Activated CD8-positive, alpha-beta memory T cell treated with anti-CD3 and anti-CD28 coated beads for 1 hour (primary cell): Measurements from ENCODE around the gene MVD.
A peak's percentile ranks its signal among the peaks of the same experiment; 100 is the strongest.

Experiments
- DNase-seq, 2 donors: peaks; one replicate each; pipeline ENCODE4 v3.0.0-alpha.2; 2020; ENCODE audit warnings: low read depth in 1 of 2; ENCODE audit errors: extremely low read depth in 1 of 2

Gene MVD

DNA sequence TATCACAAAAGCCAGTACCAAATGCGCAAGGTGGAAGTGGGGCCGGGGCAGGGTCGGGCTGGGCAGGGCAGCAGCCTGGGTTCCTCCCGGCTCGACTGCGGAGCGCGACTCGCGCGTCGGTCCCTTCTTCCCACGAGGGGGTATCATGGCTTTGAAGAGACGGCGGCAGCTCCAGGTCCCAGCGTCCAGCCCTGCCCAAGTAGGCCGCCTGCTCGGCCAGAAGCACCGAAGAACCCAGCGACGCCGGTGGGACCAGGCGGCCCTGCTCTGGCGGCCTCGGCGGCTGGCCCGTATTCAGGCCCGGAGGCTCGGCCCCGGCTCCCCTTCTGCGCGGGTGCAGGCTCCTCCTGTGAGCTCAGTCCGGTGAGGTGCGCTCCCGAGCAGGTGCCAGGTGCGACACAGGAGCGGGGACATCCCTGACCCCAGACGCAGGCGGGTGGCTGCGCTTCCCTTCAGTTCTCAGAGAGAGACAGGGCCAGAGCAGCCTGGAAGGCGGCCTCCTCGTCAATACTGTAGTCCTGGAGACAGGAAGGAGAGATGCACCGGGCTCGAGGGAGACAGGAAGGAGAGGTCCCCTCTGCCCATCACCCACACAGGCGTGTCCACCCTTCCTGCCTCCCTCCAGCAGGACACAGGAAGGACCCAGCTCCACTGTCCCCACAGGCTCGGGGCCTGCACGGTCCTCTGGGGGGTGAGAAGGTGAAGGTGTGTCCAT is 34.4 kb upstream of the MVD start:
- DNase-seq: no peak

- DNase-seq: no peak
Observed at GRCh38 chr16:88696441-88696840, 33.5 kb upstream of the MVD start.

GRCh38 chr16:88695753-88696152 is 32.9 kb upstream of the MVD start:
- DNase-seq: no peak

DNA sequence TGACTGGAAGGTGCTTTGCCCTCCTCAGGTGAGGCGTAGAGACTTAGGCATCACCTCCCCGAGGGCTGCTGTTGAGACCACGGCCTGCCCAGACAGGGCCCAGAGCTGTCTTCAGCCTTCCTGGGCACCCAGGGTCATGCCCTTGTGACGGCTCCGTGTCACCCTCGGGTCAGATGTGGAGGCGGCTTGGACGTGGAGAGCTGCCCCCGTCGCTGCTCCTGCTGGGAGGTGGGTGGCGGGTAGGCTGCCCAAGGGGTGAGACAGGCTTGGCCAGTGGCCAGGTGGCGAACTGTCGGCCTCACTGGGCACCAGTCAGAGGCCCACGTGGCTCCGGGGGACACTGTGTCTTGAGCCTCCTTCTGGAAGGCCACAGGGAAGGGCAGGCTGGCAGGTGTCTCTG is 32.3 kb upstream of the MVD start:
- no peak for DNase-seq

DNA sequence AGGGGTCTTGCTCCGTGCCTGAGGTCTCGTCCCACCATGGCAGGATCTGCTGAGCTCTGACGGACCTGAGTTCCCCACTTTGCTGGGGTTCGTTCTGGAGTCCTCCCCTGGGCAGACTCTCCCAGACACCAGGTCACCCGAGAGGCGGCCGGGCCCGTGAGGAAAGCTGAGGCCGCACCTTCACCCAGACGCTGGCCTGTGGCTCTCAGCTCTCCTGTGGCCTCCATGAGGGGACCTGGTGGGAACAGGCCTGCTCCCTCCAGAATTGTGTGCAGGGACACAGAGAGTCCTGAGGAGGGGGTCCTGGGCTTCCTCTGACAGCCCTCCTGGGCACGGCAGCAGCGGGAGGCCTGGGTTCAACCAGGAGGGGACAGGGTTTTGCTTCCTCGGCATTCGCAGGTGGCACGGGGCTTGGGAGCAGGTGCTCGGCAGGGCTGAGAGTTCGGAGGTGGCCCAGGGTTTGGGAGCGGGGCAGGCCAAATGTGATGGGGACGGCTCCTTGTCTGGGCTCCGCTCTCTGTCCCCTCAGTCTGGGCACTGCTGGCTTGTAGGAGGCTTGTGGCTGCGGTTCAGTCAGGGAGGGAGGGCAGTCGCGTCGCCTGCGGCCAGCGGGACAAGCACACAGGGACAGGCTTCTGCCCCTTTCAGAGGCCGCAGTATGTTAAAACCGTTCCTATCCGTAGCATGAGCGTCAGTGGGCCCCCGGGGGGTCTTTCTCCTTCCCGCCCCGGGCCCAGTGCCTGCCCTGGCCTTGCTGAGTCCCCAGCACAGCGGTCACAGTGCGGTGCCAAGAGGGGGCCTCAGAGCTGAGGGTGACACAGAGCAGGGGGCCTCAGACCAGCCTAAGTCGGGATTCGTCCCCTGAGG is 31.6 kb upstream of the MVD start:
- DNase-seq: no peak

DNA sequence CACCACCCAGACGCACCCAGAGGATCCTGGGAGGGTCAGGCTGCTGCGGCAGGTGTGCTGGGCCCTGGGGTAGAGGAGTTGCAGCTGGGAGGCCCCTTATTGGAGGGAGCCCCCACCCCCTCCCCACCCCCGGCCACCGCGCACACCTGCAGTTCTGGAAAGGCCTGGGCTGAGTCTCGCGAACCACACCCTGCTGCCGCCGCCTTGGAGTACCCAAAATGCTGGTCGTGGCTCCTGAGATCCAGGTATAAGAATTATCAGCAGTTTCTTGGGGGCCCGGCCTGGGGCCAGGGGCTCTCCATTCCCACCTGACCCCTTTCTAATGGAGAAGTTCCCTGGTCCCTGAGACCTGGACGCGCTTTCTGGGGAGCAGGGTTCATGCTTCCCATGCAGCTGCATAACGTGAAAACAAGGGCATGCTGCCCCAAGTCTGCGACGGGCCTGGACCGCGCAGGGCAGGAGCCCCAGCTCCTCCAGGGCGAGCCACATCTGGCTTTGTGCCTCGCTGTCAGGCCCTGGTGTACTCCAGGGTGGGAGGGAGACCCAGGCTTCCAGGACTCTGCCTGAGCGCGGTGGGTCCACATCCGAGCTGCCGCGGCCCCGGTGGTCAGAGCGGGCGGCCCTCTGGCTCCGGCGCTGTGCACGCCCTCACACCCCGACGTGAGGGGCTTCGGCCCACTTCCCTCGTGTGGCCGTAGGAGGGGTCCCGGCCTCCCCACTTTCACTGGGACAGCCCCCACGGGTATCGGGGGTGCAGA is 30.7 kb upstream of the MVD start:
- DNase-seq: no peak

GRCh38 chr16:88692861-88693260 is 30.0 kb upstream of the MVD start:
- no peak for DNase-seq

DNA sequence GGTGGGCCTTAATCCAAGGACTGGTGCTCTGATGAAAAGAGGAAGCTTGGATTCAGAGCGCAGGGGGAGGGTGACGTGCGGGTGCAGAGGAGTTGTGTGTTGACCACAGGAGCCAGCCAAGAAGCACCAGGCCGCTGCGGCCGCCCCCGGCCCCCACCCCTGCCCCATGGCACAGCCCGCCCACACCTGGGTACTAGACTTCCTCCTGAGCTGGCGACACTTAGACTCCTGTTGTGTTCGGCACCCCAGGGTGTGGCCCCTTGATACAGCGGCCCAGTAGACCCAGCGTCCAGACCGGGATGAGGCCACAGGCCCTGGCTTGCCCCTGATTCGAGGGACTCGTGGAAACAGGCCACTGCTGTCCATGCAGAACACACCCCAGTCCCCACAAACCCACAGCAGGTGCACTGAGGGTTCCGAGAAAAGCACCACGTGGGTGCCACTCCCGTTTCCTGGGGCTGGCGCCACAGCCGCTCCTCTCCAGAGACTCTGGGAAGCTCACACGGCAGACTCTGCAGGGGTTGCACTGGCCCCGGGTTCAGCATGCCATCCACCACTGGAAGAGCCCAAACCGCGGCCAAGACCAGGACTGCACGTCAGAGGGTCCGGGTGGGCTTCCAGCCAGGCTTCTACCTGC is 29.2 kb upstream of the MVD start:
- no peak for DNase-seq

- DNase-seq: no peak
Observed at GRCh38 chr16:88691129-88691813, 28.4 kb upstream of the MVD start.

GRCh38 chr16:88690341-88691128 is 27.6 kb upstream of the MVD start:
- DNase-seq: no peak

GRCh38 chr16:88688013-88688778 is 25.3 kb upstream of the MVD start:
- DNase-seq: no peak

- DNase-seq: no peak
Observed at GRCh38 chr16:88687676-88688012, 24.8 kb upstream of the MVD start.

DNA sequence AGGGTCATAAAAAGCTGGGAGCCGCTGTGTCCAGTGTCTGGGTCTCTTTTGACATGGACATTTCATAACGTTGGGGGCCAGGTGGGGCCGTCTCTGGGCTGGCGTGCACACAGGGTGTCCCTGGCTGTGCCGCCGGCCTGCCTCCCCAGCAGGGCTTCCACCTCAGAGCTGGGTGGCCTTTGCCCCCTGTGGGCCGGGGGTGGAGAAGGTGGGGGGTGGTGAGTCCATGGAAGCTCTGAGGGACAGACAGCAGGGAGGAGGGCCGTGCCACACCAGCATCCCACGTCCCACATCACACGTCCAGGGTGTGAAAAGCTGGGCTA is 24.3 kb upstream of the MVD start:
- DNase-seq: no peak

- peak in 1 of 2 donors; percentile 77 for DNase-seq
Observed at GRCh38 chr16:88686439-88687253, 23.8 kb upstream of the MVD start, which contains the start of gene SNAI3. Gene SNAI3, minus strand, starts transcription at chr16:88686507. Its CDS starts 101 bp downstream, at chr16:88686406.

- DNase-seq: no peak
Observed at GRCh38 chr16:88686062-88686438, 23.2 kb upstream of the MVD start.

DNA sequence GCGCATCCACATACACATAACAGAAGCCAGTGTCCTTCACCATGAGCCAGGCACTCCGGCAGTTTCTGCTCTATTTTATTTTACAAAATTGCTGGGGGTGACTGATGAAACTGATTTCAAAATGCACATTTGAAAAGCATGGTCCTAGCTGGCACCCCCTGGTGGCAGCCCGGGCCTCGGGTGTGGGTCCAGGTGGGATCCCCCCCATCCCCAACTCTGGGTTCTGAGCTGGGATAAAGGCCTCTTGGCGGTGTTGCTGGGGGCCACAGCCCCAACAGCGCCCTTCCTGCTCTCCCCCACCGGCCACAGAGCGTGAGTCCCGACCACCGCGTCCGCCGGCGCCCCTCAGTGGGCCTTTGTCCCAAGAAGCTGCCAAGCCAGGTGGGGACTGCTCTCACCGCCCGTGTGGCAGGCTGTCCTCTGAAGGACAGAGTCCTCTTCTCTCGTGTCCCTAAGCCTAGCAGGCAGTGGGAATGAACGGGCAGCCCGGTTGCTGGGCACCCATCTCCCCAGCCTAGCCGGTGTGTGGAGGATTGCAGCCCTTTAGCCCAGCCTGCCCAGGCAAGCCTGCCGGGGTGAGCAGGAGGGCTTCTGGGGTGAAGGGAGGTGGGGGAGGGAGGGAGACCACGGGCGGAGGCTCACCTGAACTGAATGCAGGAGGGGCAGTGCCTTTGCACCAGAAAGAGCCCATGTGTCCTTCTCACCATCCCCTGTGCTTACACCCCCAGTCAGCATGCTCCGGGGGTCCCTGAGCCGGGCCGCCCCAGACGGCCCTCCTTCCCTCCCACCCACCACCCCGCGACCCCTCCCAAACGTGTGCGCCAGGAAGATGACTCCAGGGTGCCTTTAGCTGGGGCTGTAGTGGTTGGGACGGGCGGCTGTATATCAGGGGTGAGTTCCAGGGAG is 22.5 kb upstream of the MVD start:
- peak in 1 of 2 donors; percentile 61 for DNase-seq

DNA sequence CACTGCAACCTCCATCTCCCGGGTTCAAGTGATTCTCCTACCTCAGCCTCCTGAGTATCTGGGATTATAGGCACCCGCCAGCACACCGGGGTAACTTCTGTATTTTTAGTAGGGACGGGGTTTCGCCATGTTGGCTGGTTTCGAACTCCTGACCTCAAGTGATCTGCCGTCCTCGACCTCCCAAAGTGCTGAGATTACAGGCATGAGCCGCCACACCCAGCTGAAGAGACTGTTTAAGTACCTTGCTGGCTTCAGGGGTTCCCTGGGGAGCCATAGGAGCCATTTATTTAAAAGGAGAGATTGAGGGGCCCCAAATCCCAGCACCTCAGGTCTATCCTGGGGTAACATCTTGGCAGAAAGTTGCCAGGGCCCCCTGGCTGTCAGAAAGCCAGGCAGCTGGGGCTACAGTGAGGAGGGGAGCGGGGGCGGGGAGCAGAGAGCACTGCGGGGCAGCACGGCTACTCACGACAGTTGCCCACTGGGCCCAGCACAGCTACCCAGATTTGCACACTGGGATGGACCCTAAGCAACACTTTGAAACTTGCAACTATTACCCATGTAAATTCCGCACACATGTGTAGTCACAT is 21.8 kb upstream of the MVD start:
- no peak for DNase-seq
